HG02678 (cell line): Measurements from ENCODE around the gene SLC17A7.

Experiments used
- ATAC-seq: cut with Tn5 transposase; IDR thresholded peaks from one replicate; pipeline ENCODE4 v1.9.1; 2021; ENCODE audit warnings: mild to moderate bottlenecking, moderate library complexity; ENCODE audit not compliant: unreplicated experiment

Gene SLC17A7

GRCh38 chr19:49411681-49412326, 29.5 kb downstream of the SLC17A7 start:
- no peak for ATAC-seq

- no peak for ATAC-seq
These were observed 31.8 kb downstream of the SLC17A7 start for GRCh38 chr19:49409441-49410029.

GRCh38 chr19:49408816-49409440, 32.4 kb downstream of the SLC17A7 start:
- no peak for ATAC-seq

- ATAC-seq: no peak
These were observed 33.8 kb downstream of the SLC17A7 start for GRCh38 chr19:49407482-49408015.

- no peak for ATAC-seq
These were observed 34.2 kb downstream of the SLC17A7 start for GRCh38 chr19:49407079-49407478.

GRCh38 chr19:49403404-49404187, 37.7 kb downstream of the SLC17A7 start:
- ATAC-seq: no peak

GRCh38 chr19:49400029-49400428, 41.3 kb downstream of the SLC17A7 start:
- ATAC-seq: no peak

- no peak for ATAC-seq
These were observed 42.4 kb downstream of the SLC17A7 start for GRCh38 chr19:49398931-49399330.

- ATAC-seq: no peak
These were observed 43.2 kb downstream of the SLC17A7 start for GRCh38 chr19:49398001-49398615.

GRCh38 chr19:49396738-49397505, 44.4 kb downstream of the SLC17A7 start:
- no peak for ATAC-seq

GRCh38 chr19:49395581-49396407, 45.5 kb downstream of the SLC17A7 start:
- no peak for ATAC-seq

GRCh38 chr19:49393881-49394280, 47.4 kb downstream of the SLC17A7 start:
- no peak for ATAC-seq

- ATAC-seq: peak; percentile 49
These were observed 49.5 kb downstream of the SLC17A7 start for GRCh38 chr19:49391581-49392399.

GRCh38 chr19:49390929-49391359, 50.4 kb downstream of the SLC17A7 start:
- no peak for ATAC-seq

GRCh38 chr19:49390131-49390928, 51.0 kb downstream of the SLC17A7 start:
- no peak for ATAC-seq

GRCh38 chr19:49389406-49389805, 51.9 kb downstream of the SLC17A7 start:
- no peak for ATAC-seq

GRCh38 chr19:49387936-49388372, 53.4 kb downstream of the SLC17A7 start, which contains the start of gene KASH5:
Gene KASH5 (plus strand): TSS chr19:49388249. CDS start chr19:49390884, 2,635 bp downstream.
- peak; percentile 56 for ATAC-seq
